Cardiac fibroblast (primary cell): ENCODE measurements around the gene PKD1L1.

Experiments
- DNase-seq, 2 donors: peaks; one replicate each; pipeline versions ENCODE4 v3.0.0 to v3.0.0-alpha.2; 2010; ENCODE audit warnings: low read depth in 2 of 2
- H3K4me3 ChIP-seq, 2 donors: replicated peaks in 1 of 2; 1 replicate in 1 of 2; 2 replicates in 1 of 2; pipeline ENCODE4 v1.5.1; 2011; ENCODE audit warnings: low read depth in 2 of 2, low read length in 2 of 2, mild to moderate bottlenecking in 2 of 2, moderate library complexity in 1 of 2
- TF ChIP-seq, protein P1 (sequence below): IDR thresholded peaks from one replicate; pipeline ENCODE4 v1.5.1; 2011; ENCODE audit warnings: low read depth, mild to moderate bottlenecking, low read length, inconsistent platforms

The PKD1L1 gene

DNA sequence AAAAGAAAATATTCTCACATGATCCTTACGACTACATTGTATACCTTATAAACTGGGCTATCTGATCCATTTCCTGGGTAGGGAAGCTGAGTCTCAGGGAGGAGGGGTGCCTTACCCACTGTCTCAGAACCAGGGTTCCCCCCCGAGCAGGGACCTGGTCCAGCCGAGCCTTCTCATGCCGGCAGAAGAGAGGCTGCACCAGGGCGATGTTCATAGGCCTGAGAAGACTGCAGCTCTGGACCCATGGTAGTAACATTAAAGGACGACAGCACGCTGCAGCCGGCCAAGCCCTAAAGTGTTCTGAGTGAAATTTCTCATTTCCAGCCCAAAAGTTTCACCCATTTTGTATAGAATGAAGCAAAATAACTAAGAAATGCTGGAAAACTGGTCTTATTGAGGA is 203.4 kb downstream of the PKD1L1 start:
- TF ChIP-seq, protein P1, sequence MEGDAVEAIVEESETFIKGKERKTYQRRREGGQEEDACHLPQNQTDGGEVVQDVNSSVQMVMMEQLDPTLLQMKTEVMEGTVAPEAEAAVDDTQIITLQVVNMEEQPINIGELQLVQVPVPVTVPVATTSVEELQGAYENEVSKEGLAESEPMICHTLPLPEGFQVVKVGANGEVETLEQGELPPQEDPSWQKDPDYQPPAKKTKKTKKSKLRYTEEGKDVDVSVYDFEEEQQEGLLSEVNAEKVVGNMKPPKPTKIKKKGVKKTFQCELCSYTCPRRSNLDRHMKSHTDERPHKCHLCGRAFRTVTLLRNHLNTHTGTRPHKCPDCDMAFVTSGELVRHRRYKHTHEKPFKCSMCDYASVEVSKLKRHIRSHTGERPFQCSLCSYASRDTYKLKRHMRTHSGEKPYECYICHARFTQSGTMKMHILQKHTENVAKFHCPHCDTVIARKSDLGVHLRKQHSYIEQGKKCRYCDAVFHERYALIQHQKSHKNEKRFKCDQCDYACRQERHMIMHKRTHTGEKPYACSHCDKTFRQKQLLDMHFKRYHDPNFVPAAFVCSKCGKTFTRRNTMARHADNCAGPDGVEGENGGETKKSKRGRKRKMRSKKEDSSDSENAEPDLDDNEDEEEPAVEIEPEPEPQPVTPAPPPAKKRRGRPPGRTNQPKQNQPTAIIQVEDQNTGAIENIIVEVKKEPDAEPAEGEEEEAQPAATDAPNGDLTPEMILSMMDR, result no peak
- DNase-seq, result no peak

DNA sequence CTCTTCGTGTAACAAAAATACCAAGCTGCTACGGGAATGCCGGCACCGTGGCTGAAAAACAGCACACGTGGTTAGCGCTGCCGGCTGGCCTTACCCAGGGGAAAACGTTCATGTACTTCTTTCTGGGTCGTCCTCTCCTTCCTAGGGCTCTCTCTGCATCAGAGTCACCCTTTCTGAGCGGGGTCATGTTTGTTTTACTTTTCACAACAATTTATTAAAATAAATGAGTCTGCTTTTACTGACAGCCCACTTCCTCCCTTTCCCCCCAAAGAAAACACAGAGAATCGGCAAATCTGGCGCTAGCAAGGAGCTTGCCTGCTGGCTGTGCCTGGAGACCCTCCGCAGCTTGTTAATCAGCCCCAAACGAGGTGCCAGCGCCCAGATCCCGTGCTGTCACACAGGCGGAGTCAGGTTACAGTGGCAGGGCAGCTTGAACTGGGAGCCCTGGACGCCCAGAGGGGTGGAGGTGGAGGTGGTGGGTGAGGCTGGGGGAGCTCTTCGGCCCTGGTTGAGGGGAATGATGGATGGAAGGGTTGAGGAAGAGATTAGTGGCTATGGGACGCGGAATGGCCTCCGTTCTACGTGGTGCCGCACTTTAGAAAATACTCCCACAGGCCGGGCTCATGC is 204.2 kb downstream of the PKD1L1 start:
- TF ChIP-seq, protein P1, result no peak
- DNase-seq, result peak; percentile 34 to 37
- no peak overlapping the region for H3K4me3 ChIP-seq

More for the DNA sequence above, 203.4 kb downstream of the PKD1L1 start:
- no peak overlapping the region for H3K4me3 ChIP-seq

DNA sequence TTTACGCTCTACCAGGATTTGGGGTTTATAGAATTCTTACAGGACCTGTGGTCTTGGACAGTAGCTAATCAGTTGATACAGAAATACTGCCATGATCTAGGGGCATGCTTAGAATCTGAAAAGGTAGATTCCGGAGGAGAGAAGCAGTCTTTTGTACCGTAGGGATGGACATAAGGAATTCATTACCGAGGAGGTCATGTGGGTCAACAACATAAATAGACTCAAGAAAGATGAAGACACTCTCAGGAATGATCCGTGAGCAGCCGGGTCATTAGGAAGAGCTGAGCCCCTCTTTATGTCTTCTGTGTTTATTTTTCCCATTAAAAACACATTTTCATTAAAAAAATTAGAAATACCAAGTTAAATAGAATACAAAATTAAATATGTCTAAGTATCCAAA is 206.3 kb downstream of the PKD1L1 start:
- no peak for DNase-seq
- TF ChIP-seq, protein P1, result no peak
- no peak overlapping the region for H3K4me3 ChIP-seq

DNA sequence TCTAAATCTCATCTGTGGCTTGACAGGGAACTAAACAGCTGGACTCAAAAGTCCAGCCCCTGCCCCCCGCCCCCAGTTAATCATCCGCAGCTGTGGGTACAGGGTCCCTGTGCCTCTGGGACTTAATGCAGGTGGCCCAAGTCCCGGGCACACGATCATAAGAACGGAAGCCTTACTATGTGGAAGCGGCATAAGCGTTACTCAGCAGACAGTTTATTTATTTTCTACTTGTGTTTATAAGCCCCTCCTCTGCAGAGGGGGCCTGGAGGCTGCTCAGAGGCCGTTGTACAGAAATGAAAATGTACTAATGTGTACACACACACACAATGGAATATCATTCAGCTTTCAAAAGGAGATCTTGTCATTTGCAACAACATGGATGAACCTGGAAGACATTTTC is 208.4 kb downstream of the PKD1L1 start:
- no peak overlapping the region for H3K4me3 ChIP-seq
- TF ChIP-seq, protein P1, result no peak
- DNase-seq, result no peak

DNA sequence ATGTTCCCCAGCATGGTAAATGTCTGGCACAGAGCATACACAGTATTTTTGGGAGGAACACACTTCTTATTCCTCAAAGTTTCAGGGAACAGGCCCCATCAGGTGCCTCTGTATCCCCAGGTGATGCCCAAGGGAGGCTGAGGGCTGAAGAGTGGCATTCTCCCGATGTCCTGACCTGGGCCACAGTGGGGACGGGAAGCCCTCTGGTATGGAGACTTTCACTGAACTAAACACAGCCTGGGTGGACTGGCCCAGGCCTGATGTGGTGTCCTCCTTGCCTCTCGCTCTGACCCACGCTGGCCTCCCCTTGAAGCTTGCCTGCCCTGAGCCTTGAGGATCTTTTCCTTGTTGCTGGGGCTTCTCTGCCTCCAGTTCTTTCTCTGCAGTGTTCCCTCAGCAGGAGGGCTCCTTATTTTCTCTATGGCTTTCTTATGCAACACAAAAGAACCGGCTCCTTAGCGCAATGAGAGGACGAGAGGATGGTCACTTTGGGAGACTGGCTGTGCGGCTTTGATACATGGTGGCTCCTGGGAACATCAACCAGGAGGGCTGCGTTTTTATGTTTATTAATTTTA is 208.9 kb downstream of the PKD1L1 start:
- TF ChIP-seq, protein P1, result no peak
- DNase-seq, result no peak
- no peak overlapping the region for H3K4me3 ChIP-seq

DNA sequence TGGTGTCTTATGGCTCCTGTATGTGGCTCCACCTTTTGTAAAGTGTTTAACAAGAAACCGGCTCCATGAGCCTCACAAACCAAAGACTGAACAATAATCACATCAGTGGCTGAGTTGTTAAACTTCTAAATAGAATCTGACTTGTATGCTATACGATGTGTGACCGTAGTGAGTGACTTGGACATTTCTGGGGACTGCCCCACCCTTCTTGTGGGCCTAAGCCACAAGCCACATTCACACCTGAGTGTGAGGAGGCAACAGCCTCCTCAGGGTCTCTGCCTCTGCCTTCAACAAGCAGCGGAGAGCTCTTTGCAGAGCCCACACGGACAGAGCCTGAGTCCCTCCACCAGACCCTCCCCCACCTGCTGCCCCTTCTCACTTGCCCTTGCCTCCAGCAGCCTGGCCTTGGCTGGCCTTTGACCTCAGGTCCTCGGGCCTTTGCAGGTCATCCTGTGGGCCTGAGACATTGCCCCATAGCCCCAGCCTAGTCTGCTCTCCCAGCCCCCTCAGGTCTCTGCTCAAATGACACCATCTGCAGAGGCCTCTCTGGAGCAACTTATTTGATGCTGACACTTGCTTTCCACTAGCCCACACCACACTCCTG is 209.6 kb downstream of the PKD1L1 start:
- DNase-seq, result no peak
- H3K4me3 ChIP-seq, result no peak overlapping the region
- TF ChIP-seq, protein P1, result no peak
